Fibroblast of skin of left biceps (primary cell): ENCODE results near the gene C12orf50.
"Not testable (repeated sequence)": the region's sequence is repeated elsewhere in the genome, so short reads cannot be mapped to it uniquely, and the experiment has no call there.

Experiments used
- DNase-seq, 2 experiments: peaks; one replicate each; pipeline ENCODE4 v3.0.0-alpha.2; 2013; ENCODE audit warnings: low read depth in 2 of 2

Gene C12orf50

GRCh38 chr12:87988534-87988933 lies 40.7 kb downstream of the C12orf50 start:
- DNase-seq: no peak

- no peak for DNase-seq
These were observed 44.0 kb downstream of the C12orf50 start for GRCh38 chr12:87985069-87985675.

- peak; percentile 8 to 10 for DNase-seq
These were observed 47.0 kb downstream of the C12orf50 start for GRCh38 chr12:87982208-87982607.

GRCh38 chr12:87981495-87981894 lies 47.7 kb downstream of the C12orf50 start:
- no peak for DNase-seq

- no peak for DNase-seq
These were observed 53.3 kb downstream of the C12orf50 start for GRCh38 chr12:87975879-87976278.

GRCh38 chr12:87967871-87968270 lies 61.3 kb downstream of the C12orf50 start:
- DNase-seq: no peak

GRCh38 chr12:87960566-87960965 lies 68.6 kb downstream of the C12orf50 start:
- no peak for DNase-seq

- DNase-seq: not testable (repeated sequence)
These were observed 75.2 kb downstream of the C12orf50 start for GRCh38 chr12:87954028-87954427.

GRCh38 chr12:87953256-87953860 lies 75.8 kb downstream of the C12orf50 start:
- DNase-seq: peak; percentile 14 to 23

- DNase-seq: no peak
These were observed 76.4 kb downstream of the C12orf50 start for GRCh38 chr12:87952850-87953249.

GRCh38 chr12:87952223-87952622 lies 77.0 kb downstream of the C12orf50 start:
- no peak for DNase-seq

GRCh38 chr12:87943762-87944161 lies 85.4 kb downstream of the C12orf50 start:
- no peak for DNase-seq

GRCh38 chr12:87943023-87943422 lies 86.2 kb downstream of the C12orf50 start:
- DNase-seq: no peak

- no peak for DNase-seq
These were observed 90.0 kb downstream of the C12orf50 start for GRCh38 chr12:87939182-87939581.

- DNase-seq: no peak
These were observed 94.0 kb downstream of the C12orf50 start for GRCh38 chr12:87935216-87935615.

- DNase-seq: no peak
These were observed 95.2 kb downstream of the C12orf50 start for GRCh38 chr12:87933991-87934390.

GRCh38 chr12:87931812-87932211 lies 97.4 kb downstream of the C12orf50 start:
- DNase-seq: peak; percentile 34 to 38

GRCh38 chr12:87930627-87931026 lies 98.6 kb downstream of the C12orf50 start:
- DNase-seq: no peak
